GM19395 (cell line): Measurements from ENCODE around the gene CALCR.

Experiments used
- ATAC-seq: cut with Tn5 transposase; IDR thresholded peaks from one replicate; pipeline ENCODE4 v1.9.1; 2021; ENCODE audit warnings: mild to moderate bottlenecking, moderate library complexity; ENCODE audit not compliant: unreplicated experiment

CALCR gene

GRCh38 chr7:93461350-93461749, 113.2 kb downstream of the CALCR start:
- ATAC-seq: no peak

GRCh38 chr7:93453262-93453661, 121.3 kb downstream of the CALCR start:
- ATAC-seq: no peak

GRCh38 chr7:93448176-93448575, 126.3 kb downstream of the CALCR start:
- ATAC-seq: no peak

GRCh38 chr7:93447509-93447908, 127.0 kb downstream of the CALCR start:
- no peak for ATAC-seq

- peak; percentile 84 for ATAC-seq
These were observed 131.9 kb downstream of the CALCR start for GRCh38 chr7:93442478-93443224.

GRCh38 chr7:93435791-93436190, 138.7 kb downstream of the CALCR start:
- ATAC-seq: no peak

- no peak for ATAC-seq
These were observed 142.4 kb downstream of the CALCR start for GRCh38 chr7:93432130-93432529.

- ATAC-seq: peak; percentile 49
These were observed 143.5 kb downstream of the CALCR start for GRCh38 chr7:93430917-93431588.

- ATAC-seq: no peak
These were observed 145.0 kb downstream of the CALCR start for GRCh38 chr7:93429563-93429962.

GRCh38 chr7:93427107-93427506, 147.4 kb downstream of the CALCR start:
- no peak for ATAC-seq

- ATAC-seq: no peak
These were observed 148.3 kb downstream of the CALCR start for GRCh38 chr7:93426155-93426696.

GRCh38 chr7:93414574-93414973, 159.9 kb downstream of the CALCR start:
- ATAC-seq: no peak

GRCh38 chr7:93409324-93409723, 165.2 kb downstream of the CALCR start:
- ATAC-seq: no peak

- no peak for ATAC-seq
These were observed 167.3 kb downstream of the CALCR start for GRCh38 chr7:93407239-93407638.

- no peak for ATAC-seq
These were observed 171.6 kb downstream of the CALCR start for GRCh38 chr7:93402944-93403343.

- ATAC-seq: no peak
These were observed 174.9 kb downstream of the CALCR start for GRCh38 chr7:93399642-93400041.

- no peak for ATAC-seq
These were observed 181.5 kb downstream of the CALCR start for GRCh38 chr7:93392984-93393383.

- no peak for ATAC-seq
These were observed 183.9 kb downstream of the CALCR start for GRCh38 chr7:93390660-93391059.

- no peak for ATAC-seq
These were observed 192.2 kb downstream of the CALCR start for GRCh38 chr7:93382362-93382761.

- ATAC-seq: no peak
These were observed 196.3 kb downstream of the CALCR start for GRCh38 chr7:93378131-93378760.

GRCh38 chr7:93375603-93376002, 198.9 kb downstream of the CALCR start:
- no peak for ATAC-seq
